ENCODE results near the gene FATE1. TPM values are rescaled to one million over a fixed set of nuclear protein-coding genes. Genes with fewer than 3 reads are reported as not detected.

Gene FATE1
- total and polyA plus RNA-seq, 4 donors: not detected

DNA sequence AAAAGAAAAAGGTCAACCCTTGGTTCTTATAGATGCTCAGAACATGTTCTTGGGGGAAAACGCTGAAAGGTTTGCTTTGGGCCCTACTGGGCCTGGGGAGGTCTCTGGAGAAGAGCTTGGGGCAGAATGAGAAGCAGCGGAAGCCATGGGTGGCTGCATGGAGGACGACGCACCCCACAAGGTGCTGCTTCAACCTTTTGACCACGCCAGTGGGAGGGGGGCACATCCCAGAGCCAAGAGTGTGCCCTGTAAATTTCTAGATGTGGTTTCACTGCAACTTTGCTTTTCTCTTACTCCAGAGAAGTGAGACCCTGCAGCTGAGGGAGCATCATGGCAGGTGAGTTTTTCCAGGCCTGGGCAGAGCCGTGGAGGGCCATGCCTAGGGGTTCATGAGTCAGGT, 17.4 kb upstream of the FATE1 start:
- no peaks in the 10 kb centered on the region for H3K27me3 ChIP-seq (ENCODE audit: control insufficient read depth in 4 of 4, insufficient read depth in 4 of 4, low read length in 3 of 4)
- no peak overlapping the region for H3K4me3 ChIP-seq (ENCODE audit: low read depth in 1 of 3, low read length in 3 of 3)
- H3K9me3 ChIP-seq (ENCODE audit: control insufficient read depth in 4 of 4, low read length in 3 of 4): no peaks in the 10 kb centered on the region
- no peaks in the 10 kb centered on the region for H3K36me3 ChIP-seq (ENCODE audit: control insufficient read depth in 4 of 4, insufficient read depth in 3 of 4, low read depth in 1 of 4, low read length in 3 of 4)
- TF ChIP-seq JUND (IDR thresholded peaks at IDR 0.05): no peak
- TF ChIP-seq NR2F2 (IDR thresholded peaks at IDR 0.05): no peak
- TF ChIP-seq HNF4G (IDR thresholded peaks at IDR 0.05): no peak
- peaks cover 0 to 3% (median 0%) of the 10 kb centered on the region in 4 donors for H3K4me1 ChIP-seq (ENCODE audit: control insufficient read depth in 4 of 4, insufficient read depth in 4 of 4, low read length in 3 of 4)
- 94% methylated on average over 6 of the region's 6 CpGs for WGBS
- no peak for DNase-seq (ENCODE audit: low spot score)
- no peak overlapping the region for H3K9ac ChIP-seq (ENCODE audit: low read depth in 1 of 2, low read length in 2 of 2)
- no peak overlapping the region for H3K27ac ChIP-seq (ENCODE audit: low read depth in 1 of 2, low read length in 2 of 2)

DNA sequence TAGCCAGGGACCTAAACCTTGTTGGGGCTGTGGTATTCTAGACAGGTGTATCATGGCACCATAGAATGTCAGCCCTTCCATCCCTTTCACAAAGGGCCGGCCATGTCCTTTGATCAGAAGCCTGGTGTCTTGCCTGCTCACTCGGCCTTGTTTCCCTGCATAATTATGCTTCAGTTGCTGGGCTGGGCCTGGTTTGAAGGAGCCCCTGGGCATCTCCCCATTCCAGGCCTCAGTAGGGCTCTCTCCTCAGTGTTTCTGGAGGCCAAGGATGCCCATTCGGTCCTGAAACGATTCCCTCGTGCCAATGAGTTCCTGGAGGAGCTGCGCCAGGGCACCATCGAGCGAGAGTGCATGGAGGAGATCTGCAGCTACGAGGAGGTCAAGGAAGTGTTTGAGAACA, 16.1 kb upstream of the FATE1 start:
- no peak for DNase-seq (ENCODE audit: low spot score)
- H3K27ac ChIP-seq (ENCODE audit: low read depth in 1 of 2, low read length in 2 of 2): no peak overlapping the region
- WGBS: 90% methylated on average over 9 of the region's 9 CpGs
- H3K9ac ChIP-seq (ENCODE audit: low read depth in 1 of 2, low read length in 2 of 2): no peak overlapping the region
- H3K27me3 ChIP-seq (ENCODE audit: control insufficient read depth in 4 of 4, insufficient read depth in 4 of 4, low read length in 3 of 4): no peaks in the 10 kb centered on the region
- peaks cover 0 to 3% (median 0%) of the 10 kb centered on the region in 4 donors for H3K4me1 ChIP-seq (ENCODE audit: control insufficient read depth in 4 of 4, insufficient read depth in 4 of 4, low read length in 3 of 4)
- no peak for TF ChIP-seq SP1 (IDR thresholded peaks at IDR 0.05)
- no peaks in the 10 kb centered on the region for H3K36me3 ChIP-seq (ENCODE audit: control insufficient read depth in 4 of 4, insufficient read depth in 3 of 4, low read depth in 1 of 4, low read length in 3 of 4)
- no peaks in the 10 kb centered on the region for H3K9me3 ChIP-seq (ENCODE audit: control insufficient read depth in 4 of 4, low read length in 3 of 4)
- H3K4me3 ChIP-seq (ENCODE audit: low read depth in 1 of 3, low read length in 3 of 3): no peak overlapping the region

DNA sequence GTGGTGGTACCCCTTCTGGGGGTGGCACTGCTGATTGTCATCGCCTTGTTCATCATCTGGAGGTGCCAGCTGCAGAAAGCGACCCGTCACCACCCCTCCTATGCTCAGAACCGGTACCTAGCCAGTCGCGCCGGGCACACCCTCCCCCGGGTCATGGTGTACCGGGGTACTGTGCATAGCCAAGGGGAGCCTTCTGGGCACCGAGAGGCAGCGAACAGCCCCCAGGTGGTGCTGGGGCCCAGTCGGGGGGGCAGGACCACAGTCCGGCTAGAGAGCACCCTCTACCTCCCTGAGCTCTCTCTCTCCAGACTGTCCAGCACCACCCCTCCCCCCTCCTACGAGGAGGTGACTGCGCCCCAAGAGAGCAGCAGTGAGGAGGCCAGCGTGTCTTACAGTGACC, 15.3 kb upstream of the FATE1 start:
- no peak for DNase-seq (ENCODE audit: low spot score)

More for the DNA sequence above, 15.3 kb upstream of the FATE1 start:
- H3K9me3 ChIP-seq (ENCODE audit: control insufficient read depth in 4 of 4, low read length in 3 of 4): no peaks in the 10 kb centered on the region
- TF ChIP-seq FOXA1 (IDR thresholded peaks at IDR 0.05): no peak
- TF ChIP-seq RAD21 (IDR thresholded peaks at IDR 0.05): no peak
- no peak for TF ChIP-seq ZBTB33 (IDR thresholded peaks at IDR 0.05)
- no peak for TF ChIP-seq RXRA (IDR thresholded peaks at IDR 0.05)
- TF ChIP-seq ATF3 (IDR thresholded peaks at IDR 0.05): no peak
- no peak for TF ChIP-seq HNF4A (conservative IDR thresholded peaks at IDR 0.05)
- TF ChIP-seq NR2F2 (IDR thresholded peaks at IDR 0.05): no peak
- TF ChIP-seq, protein P1, sequence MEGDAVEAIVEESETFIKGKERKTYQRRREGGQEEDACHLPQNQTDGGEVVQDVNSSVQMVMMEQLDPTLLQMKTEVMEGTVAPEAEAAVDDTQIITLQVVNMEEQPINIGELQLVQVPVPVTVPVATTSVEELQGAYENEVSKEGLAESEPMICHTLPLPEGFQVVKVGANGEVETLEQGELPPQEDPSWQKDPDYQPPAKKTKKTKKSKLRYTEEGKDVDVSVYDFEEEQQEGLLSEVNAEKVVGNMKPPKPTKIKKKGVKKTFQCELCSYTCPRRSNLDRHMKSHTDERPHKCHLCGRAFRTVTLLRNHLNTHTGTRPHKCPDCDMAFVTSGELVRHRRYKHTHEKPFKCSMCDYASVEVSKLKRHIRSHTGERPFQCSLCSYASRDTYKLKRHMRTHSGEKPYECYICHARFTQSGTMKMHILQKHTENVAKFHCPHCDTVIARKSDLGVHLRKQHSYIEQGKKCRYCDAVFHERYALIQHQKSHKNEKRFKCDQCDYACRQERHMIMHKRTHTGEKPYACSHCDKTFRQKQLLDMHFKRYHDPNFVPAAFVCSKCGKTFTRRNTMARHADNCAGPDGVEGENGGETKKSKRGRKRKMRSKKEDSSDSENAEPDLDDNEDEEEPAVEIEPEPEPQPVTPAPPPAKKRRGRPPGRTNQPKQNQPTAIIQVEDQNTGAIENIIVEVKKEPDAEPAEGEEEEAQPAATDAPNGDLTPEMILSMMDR (IDR thresholded peaks at IDR 0.05; ENCODE audit: low read depth, low read length, missing input control): no peak
- no peak for TF ChIP-seq JUND (IDR thresholded peaks at IDR 0.05)
- TF ChIP-seq, protein P2, sequence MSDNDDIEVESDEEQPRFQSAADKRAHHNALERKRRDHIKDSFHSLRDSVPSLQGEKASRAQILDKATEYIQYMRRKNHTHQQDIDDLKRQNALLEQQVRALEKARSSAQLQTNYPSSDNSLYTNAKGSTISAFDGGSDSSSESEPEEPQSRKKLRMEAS (IDR thresholded peaks at IDR 0.05): no peak
- no peak for TF ChIP-seq SP1 (IDR thresholded peaks at IDR 0.05)
- TF ChIP-seq YY1 (IDR thresholded peaks at IDR 0.05): no peak
- no peak for TF ChIP-seq FOXA2 (IDR thresholded peaks at IDR 0.05)
- no peak for TF ChIP-seq GABPA (IDR thresholded peaks at IDR 0.05 in 1 of 2, conservative IDR thresholded peaks at IDR 0.05 in 1 of 2)
- TF ChIP-seq HNF4G (IDR thresholded peaks at IDR 0.05): no peak
- H3K27me3 ChIP-seq (ENCODE audit: control insufficient read depth in 4 of 4, insufficient read depth in 4 of 4, low read length in 3 of 4): no peaks in the 10 kb centered on the region
- H3K4me1 ChIP-seq (ENCODE audit: control insufficient read depth in 4 of 4, insufficient read depth in 4 of 4, low read length in 3 of 4): no peaks in the 10 kb centered on the region
- no peaks in the 10 kb centered on the region for H3K36me3 ChIP-seq (ENCODE audit: control insufficient read depth in 4 of 4, insufficient read depth in 3 of 4, low read depth in 1 of 4, low read length in 3 of 4)
- WGBS: 92% methylated on average over 16 of the region's 16 CpGs
- no peak overlapping the region for H3K9ac ChIP-seq (ENCODE audit: low read depth in 1 of 2, low read length in 2 of 2)
- H3K27ac ChIP-seq (ENCODE audit: low read depth in 1 of 2, low read length in 2 of 2): no peak overlapping the region
- no peak overlapping the region for H3K4me3 ChIP-seq (ENCODE audit: low read depth in 1 of 3, low read length in 3 of 3)

Measured in liver (tissue), 9 donors.